Keratinocyte (primary cell): ENCODE results near the gene SNPH.

Source experiments
- EZH2 ChIP-seq: IDR thresholded peaks from one replicate; pipeline ENCODE4 v1.6.1; 2012; ENCODE audit warnings: inconsistent platforms, mild to moderate bottlenecking, low read length, moderate library complexity
- TF ChIP-seq, protein P1 (sequence below), 3 experiments: IDR thresholded peaks in 1 of 3; conservative IDR thresholded peaks in 1 of 3; optimal IDR thresholded peaks in 1 of 3; 2 replicates in 2 of 3; 3 replicates in 1 of 3; pipeline versions ENCODE3 to v1.5.1; 2011; ENCODE audit warnings: low read length in 3 of 3, mild to moderate bottlenecking in 3 of 3, moderate library complexity in 2 of 3, control low read depth in 1 of 3, inconsistent platforms in 1 of 3; ENCODE audit not compliant: insufficient read depth in 2 of 3; ENCODE audit errors: extremely low read depth in 1 of 3

DNA sequence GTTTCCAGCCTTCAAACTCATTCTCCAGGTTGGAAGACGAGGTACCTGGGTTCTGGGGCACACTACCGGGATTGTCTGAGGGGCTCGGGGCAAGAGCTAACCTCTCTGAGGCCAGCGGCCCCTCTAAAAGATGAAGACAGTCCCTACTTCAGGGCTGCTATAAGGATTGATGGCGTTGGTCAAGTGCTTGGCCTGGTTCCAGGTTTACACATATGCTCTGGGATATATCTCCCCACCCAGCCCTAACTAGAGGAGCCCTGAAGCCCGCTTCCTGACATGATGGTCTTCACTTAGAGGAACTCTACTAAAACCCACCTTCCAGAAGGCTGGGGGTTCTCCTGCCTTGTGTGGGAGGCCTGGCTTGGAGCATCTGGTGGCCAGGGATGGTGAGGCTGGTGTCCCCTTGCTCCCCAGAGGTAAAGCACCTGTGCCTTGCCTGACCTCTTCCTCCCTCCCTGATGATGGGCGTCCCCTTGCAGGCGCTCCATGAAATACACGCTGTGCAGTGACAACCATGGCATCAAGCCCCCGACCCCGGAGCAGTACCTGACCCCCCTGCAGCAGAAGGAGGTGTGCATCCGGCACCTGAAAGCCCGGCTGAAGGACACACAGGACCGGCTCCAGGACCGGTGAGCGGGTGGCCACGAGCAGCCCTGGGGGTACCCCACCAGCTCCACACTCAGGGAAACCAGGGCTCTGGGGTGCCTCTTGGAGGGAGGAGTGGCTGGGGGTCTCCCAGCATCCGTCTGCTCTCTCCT, 34.2 kb downstream of the SNPH start:
- TF ChIP-seq EZH2, result no peak
- TF ChIP-seq, protein P1, sequence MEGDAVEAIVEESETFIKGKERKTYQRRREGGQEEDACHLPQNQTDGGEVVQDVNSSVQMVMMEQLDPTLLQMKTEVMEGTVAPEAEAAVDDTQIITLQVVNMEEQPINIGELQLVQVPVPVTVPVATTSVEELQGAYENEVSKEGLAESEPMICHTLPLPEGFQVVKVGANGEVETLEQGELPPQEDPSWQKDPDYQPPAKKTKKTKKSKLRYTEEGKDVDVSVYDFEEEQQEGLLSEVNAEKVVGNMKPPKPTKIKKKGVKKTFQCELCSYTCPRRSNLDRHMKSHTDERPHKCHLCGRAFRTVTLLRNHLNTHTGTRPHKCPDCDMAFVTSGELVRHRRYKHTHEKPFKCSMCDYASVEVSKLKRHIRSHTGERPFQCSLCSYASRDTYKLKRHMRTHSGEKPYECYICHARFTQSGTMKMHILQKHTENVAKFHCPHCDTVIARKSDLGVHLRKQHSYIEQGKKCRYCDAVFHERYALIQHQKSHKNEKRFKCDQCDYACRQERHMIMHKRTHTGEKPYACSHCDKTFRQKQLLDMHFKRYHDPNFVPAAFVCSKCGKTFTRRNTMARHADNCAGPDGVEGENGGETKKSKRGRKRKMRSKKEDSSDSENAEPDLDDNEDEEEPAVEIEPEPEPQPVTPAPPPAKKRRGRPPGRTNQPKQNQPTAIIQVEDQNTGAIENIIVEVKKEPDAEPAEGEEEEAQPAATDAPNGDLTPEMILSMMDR (optimal IDR thresholded peaks at IDR 0.05 in 1 of 3, IDR thresholded peaks at IDR 0.05 in 1 of 3, conservative IDR thresholded peaks at IDR 0.05 in 1 of 3; ENCODE audit: extremely low read depth in 1 of 3, insufficient read depth in 2 of 3, low read length in 3 of 3), result no peak
